ENCODE data around the gene TCEAL3.
A peak's percentile ranks its signal among the peaks of the same experiment; 100 is the strongest.
"Not testable (repeated sequence)": the region's sequence is repeated elsewhere in the genome, so short reads cannot be mapped to it uniquely, and the experiment has no call there.

The TCEAL3 gene, protein sequence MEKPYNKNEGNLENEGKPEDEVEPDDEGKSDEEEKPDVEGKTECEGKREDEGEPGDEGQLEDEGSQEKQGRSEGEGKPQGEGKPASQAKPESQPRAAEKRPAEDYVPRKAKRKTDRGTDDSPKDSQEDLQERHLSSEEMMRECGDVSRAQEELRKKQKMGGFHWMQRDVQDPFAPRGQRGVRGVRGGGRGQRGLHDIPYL

DNA sequence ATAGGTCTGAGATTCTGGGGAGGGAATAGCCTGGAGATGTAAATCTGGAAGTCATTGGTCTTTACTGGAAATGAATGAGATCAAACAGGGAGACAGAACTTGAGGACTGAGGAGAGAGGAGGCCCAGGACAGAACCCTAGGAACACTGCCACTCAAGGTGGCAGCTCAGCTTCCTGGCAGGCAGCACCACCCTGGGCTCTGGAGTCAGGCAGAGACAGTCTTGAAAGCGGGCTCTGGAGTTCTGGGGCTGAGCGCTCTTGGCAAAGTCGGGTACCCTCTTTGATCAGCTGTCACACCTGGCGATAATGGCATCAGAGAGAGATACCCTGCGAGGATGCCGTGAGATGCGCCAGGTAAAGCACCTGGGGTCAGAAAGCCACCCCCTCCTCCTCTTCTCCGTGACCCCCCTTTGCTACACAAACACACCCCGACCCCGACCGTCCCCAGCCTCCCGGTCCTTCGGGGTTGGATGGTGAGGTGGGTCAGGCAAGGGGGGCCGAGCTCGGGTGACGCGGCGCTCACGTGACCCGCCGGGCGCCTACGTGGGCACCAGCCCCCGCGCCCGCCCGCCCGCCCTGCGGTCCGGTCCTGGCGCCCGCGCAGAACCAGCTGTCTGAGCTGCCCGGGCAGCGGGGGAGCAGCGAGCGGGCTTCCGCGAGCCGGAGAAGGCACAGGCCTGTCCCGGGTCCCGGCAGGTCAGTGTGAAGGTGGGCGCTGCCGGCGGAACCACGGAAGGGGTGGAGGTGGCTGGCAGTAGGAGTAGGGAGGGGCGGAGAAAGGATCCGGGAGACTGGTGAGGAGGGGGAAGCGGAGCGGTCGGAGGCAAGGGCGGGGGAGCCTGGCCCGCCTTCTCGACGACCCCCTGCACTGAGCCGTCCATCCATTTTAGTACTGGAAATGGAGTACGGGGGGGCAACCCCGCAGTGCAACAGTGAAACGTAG, at the start of gene TCEAL3:
TCEAL3 (plus strand) TSS at position 600 of the 942 bp plus-strand sequence. CDS start 1,102 bp downstream, outside the sequence.
- no peak for DNase-seq (ENCODE audit: low read depth in 2 of 2)

DNA sequence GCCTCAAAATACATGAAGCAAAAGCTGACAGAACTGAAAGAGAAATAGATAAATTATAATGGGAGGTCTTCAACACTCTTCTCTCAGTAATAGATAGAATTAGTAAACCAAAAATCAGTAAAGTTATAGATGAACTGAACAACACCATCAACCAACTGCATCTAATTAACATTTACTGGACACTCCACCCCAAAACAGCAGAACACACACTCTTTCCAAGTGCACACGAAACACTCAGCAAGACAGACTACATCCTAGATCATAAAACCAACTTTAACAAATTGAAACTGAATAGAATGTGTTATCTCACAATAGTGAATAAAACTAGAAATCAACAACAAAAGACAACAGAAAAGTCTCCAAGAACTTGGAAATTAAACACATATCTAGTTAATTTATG, 47.5 kb upstream of the TCEAL3 start:
- no peak for DNase-seq (ENCODE audit: low read depth in 2 of 2)

DNA sequence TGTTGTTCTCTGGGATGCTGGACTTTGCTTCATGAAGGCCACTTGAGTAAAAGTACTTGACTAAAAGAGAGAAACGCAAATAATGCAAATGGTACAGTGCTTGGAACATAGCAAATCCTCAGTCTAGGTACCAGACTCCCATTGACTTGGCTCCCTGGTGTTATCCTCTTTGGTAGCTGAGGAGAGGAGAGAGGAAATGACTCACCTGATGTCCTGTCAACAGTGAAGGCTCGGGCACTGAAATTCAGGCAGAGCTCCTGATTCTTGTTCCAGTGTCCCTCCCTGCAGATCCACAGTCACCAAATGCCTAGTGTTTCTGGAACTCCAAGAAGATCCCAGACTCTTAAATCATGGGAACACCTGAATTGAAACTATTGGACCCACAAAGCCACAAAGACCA, 45.0 kb upstream of the TCEAL3 start:
- no peak for DNase-seq (ENCODE audit: low read depth in 2 of 2)

DNA sequence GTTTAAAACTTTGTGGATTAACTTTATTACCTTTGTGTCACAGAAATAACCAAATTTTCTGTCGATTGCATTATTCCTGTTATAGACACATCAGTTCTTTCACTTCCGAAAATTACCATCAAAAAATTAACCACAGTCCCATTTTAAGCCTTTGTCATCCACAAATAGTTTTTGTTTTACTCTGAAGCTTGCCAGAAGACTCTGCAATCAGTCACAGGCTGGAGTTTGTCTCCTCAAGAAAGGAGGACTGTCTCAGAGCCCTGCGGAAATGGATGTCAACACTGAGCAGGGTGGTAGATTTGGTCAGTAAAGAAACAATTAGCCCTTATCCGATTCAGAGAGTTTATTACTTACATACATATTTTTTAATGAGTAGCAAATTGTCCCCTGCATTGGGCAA, 42.6 kb upstream of the TCEAL3 start:
- DNase-seq (ENCODE audit: low read depth in 2 of 2): no peak

DNA sequence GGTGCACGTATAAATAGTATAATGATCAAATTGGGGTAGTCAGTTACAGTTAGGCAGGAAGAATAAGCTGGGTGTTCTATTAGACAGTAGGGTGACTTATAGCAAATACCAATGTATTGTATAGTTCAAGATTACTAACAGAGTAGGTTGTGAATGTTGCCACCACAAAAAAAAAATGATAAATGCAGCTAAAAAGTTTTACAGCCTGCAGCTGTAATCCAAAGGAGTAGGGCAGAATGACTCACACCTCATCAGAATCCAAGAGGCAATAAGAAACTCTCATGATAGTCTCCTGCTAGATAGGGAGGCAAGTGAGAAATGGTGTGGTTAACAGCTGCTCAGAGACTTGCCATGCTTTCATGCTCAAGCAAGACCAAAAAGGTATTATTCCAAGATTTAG, 42.0 kb upstream of the TCEAL3 start:
- peak; percentile 29 to 36 for DNase-seq (ENCODE audit: low read depth in 2 of 2)

DNA sequence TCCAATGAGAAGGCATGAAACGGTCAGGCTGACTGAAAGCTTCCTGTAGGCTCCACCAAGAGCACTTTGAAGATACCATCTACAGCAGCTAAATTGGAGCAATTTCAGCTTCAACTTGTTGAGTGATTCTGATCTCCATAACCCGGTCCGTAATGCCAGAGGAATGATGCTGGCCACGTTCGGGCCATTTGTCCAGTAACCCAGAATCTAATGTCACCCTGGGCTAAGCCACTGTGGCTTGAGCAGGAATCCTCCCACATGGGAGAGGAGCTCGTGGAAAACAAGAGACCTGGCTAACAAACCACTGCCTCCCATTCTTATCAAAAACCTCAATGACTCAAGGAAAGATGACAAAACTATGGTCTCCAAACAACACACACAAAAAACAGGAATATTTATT, 36.6 kb upstream of the TCEAL3 start:
- no peak for DNase-seq (ENCODE audit: low read depth in 2 of 2)

DNA sequence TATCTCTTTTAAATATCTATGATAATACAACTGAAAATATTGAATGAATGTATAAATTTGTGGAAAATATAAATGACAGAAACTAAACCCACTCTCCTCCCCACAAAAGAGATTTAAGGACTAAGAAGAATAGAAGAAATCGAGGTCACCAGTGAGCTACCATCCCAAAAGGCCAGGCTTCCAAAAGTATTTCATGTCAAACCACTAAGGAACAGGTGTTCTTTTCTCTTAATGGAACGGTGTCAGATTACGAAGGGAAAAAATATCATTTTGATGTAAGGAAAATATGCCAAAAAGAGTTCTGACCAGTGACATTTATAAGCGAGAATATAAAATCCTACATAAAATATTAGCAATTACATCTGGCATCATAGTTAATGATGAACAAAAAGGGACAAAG, 36.0 kb upstream of the TCEAL3 start:
- no peak for DNase-seq (ENCODE audit: low read depth in 2 of 2)

DNA sequence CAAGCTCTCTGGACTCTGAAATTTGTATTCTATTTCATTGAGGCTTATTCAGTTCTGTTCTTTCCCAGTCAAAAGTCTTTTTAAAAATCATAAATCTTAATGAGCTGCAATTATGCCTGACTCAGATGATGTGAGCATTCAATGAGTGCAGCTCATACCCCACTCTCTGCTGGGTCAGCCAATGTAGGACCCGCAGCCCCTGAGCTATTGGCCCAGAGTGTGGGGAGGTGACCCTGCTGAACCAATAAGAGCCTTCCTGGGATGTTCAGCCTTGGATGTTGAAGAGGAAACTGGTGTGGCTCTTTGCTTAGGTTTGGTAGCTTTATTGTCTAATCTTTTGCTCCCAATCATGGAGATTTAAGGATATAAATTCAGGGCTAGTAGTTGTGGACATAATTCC, 34.6 kb upstream of the TCEAL3 start:
- no peak for DNase-seq (ENCODE audit: low read depth in 2 of 2)

DNA sequence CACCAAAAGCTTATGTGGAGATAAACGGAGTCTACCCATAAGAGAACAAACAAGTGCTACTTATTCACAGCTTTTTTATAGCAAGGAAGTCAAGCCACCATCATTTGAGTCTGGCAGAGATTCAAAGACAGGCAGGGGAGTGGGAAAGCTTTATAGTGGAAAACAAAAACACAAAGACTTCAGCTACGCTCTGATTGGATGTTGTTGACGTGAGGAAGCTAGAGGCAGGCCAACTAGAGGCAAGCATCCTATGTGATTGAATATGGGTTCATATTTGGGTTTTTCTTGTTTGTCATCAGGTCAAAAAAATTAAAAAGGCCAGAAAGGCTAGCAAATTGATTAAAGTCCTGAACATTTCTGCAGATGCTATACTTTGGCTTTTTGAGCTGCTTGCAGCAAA, 23.2 kb upstream of the TCEAL3 start:
- DNase-seq (ENCODE audit: low read depth in 2 of 2): no peak

DNA sequence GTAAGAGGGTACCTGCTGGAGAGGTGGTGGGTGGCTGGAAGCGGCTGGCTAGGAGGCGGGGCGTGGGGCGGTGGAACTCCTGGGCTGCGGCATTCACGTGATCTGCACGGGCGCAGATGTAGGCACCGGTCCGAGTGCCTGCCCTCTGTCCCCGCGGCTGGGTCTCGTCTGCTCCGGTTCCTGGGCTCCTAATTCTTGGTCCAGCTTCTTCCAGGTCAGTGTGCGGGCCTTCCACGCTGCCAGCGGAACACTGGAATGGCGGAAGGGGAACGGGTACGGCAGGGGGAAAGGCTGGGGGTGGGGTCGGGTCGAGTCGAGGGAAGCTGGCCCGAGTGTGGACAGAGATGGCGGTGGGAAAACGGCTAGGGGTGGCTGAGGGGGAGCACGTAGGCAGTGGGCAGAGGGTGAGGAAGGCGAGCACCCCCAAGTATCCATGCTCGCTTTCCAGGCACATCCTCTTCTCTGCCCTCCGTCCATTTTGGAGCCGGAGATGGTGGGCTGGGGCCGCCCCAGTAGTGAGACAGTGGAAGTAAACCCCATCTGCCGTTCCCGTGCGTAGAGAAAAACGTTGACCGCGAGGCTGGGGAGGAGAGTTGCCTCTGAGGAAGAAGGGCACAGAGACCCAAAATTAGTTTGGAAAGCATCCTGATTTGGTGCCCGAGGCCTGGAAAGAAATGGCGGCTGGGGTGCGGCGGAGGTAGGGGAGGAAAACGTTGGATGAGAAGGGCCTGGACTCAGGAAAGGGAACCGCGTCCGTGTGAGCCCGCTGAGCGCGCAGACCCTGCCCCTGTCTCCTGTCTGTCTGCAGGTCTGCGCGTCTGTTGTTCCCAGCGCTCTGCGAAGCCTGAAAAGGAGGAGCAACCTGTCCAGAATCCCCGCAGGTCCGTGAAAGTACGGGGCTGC, 22.1 kb upstream of the TCEAL3 start, which contains the start of gene TCEAL4:
TCEAL4 (plus strand) TSS at position 105 of the 903 bp plus-strand sequence. CDS start 1,161 bp downstream, outside the sequence.
- no peak for DNase-seq (ENCODE audit: low read depth in 2 of 2)

DNA sequence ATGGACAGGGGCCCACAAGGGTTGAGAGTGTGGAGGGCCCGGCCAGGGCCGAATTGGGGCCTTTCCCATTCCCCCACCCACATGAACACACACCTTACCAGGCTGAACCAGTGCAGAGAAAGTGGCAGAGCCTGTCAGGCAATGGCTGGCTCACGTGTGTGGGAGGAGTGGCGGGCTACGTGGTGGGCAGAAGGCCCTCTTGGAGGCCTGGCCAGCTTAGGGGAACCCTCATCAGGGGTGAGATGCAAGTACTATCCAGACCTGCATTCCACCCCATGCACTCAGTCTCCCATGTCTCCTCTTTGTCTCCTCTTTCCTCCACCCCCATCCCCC, 21.5 kb upstream of the TCEAL3 start:
- DNase-seq (ENCODE audit: low read depth in 2 of 2): no peak

DNA sequence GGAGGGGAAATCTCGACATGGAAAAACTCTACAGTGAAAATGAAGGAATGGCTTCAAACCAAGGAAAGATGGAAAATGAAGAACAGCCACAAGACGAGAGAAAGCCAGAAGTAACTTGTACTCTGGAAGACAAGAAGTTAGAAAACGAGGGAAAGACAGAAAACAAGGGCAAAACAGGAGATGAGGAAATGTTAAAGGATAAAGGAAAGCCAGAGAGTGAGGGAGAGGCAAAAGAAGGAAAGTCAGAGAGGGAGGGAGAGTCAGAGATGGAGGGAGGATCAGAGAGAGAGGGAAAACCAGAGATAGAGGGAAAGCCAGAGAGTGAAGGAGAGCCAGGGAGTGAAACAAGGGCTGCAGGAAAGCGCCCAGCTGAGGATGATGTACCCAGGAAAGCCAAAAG, 21.1 kb upstream of the TCEAL3 start:
- no peak for DNase-seq (ENCODE audit: low read depth in 2 of 2)

DNA sequence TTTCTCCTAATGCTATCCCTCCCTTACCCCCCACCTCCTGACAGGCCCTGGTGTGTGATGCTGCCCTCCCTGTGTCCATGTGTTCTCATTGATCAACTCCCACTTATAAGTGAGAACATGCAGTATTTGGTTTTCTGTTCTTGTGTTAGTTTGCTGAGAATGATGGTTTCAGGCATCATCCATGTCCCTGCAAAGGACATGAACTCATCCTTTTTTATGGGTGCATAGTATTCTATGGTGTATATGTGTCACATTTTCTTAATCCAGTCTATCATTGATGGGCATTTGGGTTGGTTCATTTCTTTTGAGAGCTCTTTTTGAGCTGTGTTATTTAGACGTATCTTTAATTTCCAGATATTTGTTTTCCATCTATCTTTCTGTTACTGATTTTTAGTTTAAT, 15.5 kb upstream of the TCEAL3 start:
- not testable (repeated sequence) for DNase-seq (ENCODE audit: low read depth in 2 of 2)

DNA sequence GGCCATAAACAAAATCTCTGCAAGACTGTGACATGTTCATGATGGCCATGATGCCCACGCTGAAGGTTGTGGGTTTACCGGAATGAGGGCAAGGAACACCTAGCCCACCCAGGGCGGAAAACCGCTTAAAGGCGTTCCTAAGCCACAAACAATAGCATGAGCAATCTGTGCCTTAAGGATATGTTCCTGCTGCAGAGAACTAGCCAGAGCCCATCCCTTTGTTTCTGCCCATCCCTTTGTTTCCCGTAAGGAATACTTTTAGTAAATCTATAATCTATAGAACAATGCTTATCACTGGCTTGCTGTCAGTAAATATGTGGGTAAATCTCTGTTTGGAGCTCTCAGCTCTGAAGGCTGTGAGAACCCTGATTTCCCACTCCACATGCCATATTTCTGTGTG, 12.6 kb upstream of the TCEAL3 start:
- DNase-seq (ENCODE audit: low read depth in 2 of 2): not testable (repeated sequence)

DNA sequence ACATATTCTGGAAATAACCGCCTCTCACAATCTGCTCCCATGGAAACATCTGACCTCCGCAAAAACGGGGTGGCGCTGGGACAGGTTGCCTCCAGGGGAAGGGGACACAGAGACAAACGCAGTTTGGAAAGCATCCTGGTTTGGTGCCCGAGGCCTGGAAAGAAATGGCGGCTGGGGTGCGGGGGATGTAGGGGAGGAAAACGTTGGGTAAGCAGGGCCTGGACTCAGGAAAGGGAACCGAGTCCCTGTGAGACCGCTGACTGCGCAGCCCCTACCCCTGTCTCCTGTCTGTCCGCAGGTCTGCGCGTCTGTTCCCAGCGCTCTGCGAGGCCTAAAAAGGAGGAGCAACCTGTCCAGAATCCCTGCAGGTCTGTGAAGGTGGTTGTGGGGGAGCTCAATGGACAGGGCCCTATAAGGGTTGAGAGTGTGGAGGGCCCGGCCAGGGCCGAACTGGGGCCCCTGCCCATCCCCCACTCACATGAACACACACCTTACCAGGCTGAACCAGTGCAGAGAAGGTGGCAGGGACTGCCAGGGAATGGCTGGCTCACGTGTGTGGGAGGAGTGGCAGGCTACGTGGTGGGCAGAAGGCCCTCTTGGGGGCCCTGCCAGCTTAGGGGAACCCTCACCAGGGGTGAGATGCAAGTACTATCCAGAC, 672 bp downstream of the TCEAL3 start:
- DNase-seq (ENCODE audit: low read depth in 2 of 2): no peak

DNA sequence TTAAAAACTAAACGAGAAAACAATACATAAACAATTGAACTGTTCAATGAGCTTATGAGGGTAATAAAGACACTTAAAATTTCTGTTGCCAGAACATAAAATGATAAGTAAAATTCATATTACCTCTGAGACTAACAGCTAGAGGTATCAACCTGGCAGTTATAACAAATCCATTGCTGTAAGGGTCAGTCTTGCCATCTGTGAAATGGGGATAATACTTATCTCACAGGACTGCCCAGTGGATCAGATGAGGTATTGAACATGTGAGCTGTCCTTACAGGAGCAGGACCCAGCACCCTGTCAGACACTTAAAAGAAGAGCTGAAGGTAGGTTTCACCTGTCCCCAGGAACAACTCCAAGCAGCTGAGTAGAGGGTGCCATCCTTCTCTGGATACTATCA, 2.5 kb downstream of the TCEAL3 start:
- no peak for DNase-seq (ENCODE audit: low read depth in 2 of 2)

DNA sequence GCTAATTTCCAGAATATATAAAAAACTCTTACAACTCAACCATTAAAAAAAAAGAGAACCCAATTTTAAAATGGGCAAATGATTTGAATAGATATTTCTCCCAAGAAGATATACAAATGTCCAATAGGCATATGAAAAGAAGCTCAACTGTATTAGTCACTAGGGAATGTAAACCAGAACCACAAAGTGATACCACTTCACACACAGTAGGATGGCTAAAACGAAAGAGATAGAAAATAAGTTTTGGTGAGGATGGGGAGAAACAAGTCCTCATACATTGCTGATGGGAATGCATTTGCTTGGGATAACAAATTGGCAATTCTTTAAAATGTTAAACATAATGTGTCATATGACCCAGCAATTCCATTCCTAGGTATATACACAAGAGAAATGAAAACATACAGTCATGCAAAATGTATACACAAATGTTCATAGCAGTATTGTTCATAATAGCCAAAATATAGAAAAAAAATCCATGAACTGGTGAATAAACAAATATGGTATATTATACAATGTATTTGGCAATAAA, 5.7 kb downstream of the TCEAL3 start:
- no peak for DNase-seq (ENCODE audit: low read depth in 2 of 2)

DNA sequence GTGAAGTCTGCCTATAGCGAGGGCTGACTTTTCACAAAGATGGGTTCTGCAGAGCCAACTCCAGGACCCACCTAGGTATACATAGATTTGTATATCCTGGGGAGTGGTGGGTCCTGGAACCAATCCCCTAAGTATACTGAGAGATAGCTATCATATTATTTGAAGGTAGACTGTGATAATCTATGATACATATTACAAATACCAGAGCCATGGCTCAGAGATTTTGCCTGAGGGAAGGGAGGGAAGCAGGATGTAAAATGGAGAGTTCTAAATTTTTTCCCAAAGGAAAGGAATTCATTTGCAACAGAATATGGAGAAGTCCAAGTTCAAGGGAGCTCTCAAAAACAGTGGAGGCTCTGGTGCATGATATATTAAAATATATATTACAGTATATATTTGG, 7.2 kb downstream of the TCEAL3 start:
- no peak for DNase-seq (ENCODE audit: low read depth in 2 of 2)

DNA sequence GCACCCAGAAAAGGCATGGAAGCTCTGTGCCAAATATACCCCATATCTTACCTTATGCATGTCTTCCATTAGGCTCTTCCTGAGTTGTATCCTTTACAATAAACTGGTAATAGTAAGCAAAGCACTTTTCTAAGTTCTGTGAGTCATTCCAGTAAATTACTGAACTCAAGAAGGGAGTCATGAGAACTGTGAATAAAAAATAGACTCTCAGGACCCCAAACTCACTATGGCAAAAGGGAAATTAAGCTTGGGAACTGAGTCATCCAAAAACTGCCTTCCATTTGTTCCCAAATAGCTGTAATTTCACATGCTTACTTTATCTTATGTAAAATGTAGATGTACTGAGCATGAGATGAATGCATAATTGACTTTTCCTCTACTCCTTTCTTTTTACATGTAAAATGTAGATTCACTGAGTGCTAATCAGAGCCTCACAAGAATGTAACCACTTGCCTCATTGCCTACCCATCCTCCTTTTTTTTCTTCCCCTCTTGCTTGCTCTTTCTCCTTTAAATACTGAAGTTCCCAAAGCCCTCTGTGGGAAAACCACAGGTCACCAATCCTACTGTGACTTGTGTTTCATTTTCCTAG, 8.1 kb downstream of the TCEAL3 start:
- DNase-seq (ENCODE audit: low read depth in 2 of 2): no peak

DNA sequence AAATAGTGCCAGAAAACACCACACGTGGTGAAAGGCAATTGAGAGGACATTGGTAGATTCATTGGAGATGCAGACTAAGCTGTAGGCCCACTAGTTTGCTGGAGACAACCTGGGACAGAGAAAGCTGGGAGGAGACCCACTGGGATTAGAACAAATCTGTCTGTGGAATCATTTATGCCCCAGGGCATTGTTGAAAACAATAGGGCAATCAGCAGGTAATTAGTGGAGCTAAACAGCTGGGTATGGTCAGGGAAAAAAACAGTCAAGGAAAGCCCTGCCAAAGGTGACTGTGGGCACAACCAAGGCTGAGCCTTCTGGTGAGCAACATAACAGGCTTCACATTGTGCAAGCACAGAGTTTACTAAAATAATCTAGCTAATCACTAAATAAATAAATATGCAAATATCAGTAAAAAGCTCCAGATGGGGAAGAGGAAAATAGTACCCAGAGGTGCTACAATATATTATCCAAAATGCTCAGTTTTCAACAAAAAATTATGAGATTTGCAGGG, 9.0 kb downstream of the TCEAL3 start:
- no peak for DNase-seq (ENCODE audit: low read depth in 2 of 2)

DNA sequence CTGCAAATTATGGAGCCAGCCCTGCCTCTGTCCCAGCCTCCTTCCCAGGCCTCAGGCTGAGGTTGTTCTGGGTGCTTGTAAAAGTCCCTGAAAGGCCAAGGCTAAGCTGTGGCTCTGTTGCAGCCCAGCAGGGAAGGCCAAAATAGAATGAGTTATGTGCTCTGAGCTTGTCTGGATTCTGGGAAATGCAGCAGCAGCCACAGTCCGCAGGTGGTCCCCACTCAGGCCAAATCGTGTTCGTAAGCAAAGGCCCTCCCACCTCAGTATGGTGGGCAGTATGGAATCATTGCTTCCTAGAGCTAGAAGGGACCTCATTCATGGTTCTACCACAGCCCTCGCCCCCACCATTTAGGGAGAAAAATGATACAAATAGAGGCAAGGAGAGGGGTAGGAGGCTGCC, 16.3 kb downstream of the TCEAL3 start:
- DNase-seq (ENCODE audit: low read depth in 2 of 2): no peak
